Vagina (tissue), 2 donors: ENCODE results near the gene RRN3.

ENCODE experiments used
- CTCF ChIP-seq, 3 experiments: fragments of 450-650 bp in 2 of 3; fragments of 200-600 bp in 1 of 3; sonication (generic) in 1 of 3; IDR thresholded peaks; one replicate each; pipeline ENCODE4 v1.5.1; 2017 to 2019; ENCODE audit warnings: antibody characterized with exemption in 3 of 3, mild to moderate bottlenecking in 2 of 3, moderate library complexity in 2 of 3
- POLR2A ChIP-seq, 2 donors: fragments of 450-650 bp; IDR thresholded peaks; one replicate each; pipeline ENCODE4 v1.6.1; 2017; ENCODE audit warnings: antibody characterized with exemption in 2 of 2, mild to moderate bottlenecking in 2 of 2, moderate library complexity in 2 of 2

GRCh38 chr16:15034266-15035162, 59.6 kb downstream of the RRN3 start:
- no peak for TF ChIP-seq POLR2A (IDR thresholded peaks at IDR 0.05)
- TF ChIP-seq CTCF (IDR thresholded peaks at IDR 0.05) = no peak
